Measurements from ENCODE around the gene KMT2D. TPM values are rescaled to one million over a fixed set of nuclear protein-coding genes. Genes with fewer than 3 reads are reported as not detected.

KMT2D gene
- total RNA-seq, 1 donor = 24.6 TPM

- peaks cover 14% of the 10 kb centered on the region for H4K20me1 ChIP-seq (ENCODE audit: insufficient read depth, low read length)
- no peak overlapping the region for H3K27ac ChIP-seq (ENCODE audit: low read depth, low read length)
- no peaks in the 10 kb centered on the region for H3K27me3 ChIP-seq (ENCODE audit: insufficient read depth, low read length)
- no peak overlapping the region for H3K4me2 ChIP-seq (ENCODE audit: insufficient read depth, low read length)
- peaks cover 6% of the 10 kb centered on the region for H3K4me1 ChIP-seq (ENCODE audit: insufficient read depth, low read length)
- H3K79me2 ChIP-seq (ENCODE audit: insufficient read depth, low read length) = peaks cover 35% of the 10 kb centered on the region
- H3K36me3 ChIP-seq (ENCODE audit: insufficient read depth, low read length) = peaks cover 41% of the 10 kb centered on the region
- no peaks in the 10 kb centered on the region for H3K9me3 ChIP-seq (ENCODE audit: low read depth, low read length)
- DNase-seq (ENCODE audit: insufficient read length, low spot score, missing footprints) = no peak
- H2AFZ ChIP-seq (ENCODE audit: low read length) = no peak overlapping the region
- no peak overlapping the region for H3K4me3 ChIP-seq (ENCODE audit: insufficient read depth, low read length)
- TF ChIP-seq CTCF (IDR thresholded peaks at IDR 0.05; ENCODE audit: extremely low read depth, low read depth, low read length) = no peak
Observed at GRCh38 chr12:49012739-49013138, 47.9 kb downstream of the KMT2D start.

Other genes with a start within 250 kb of the KMT2D start
- gene CACNB3, start 242.3 kb downstream of the KMT2D start, total RNA-seq = 10.9 and 15.2 TPM in 2 replicates
- gene DDX23, start 208.6 kb downstream of the KMT2D start, total RNA-seq = 48.6 and 53.6 TPM in 2 replicates
- gene RND1, start 194.9 kb downstream of the KMT2D start, total RNA-seq = 0.29 and 0.36 TPM in 2 replicates
- 24.8 and 31.8 TPM in 2 replicates for gene FKBP11, start 135.3 kb downstream of the KMT2D start, total RNA-seq
- gene ARF3, start 103.3 kb downstream of the KMT2D start, total RNA-seq = 51.9 and 53.9 TPM in 2 replicates
- gene WNT10B, start 89.1 kb downstream of the KMT2D start, total RNA-seq = 0.29 and 0.36 TPM in 2 replicates
- gene WNT1, start 82.5 kb downstream of the KMT2D start, total RNA-seq = not detected in 2 replicates
- gene DDN, start 61.4 kb downstream of the KMT2D start, total RNA-seq = under 0.01 and 0.29 TPM in 2 replicates
- gene PRKAG1, start 42.0 kb downstream of the KMT2D start, total RNA-seq = 81.3 and 89.0 TPM in 2 replicates
- gene RHEBL1, start 9.2 kb upstream of the KMT2D start, total RNA-seq = 0.72 and 0.88 TPM in 2 replicates
- gene DHH, start 34.0 kb upstream of the KMT2D start, total RNA-seq = under 0.01 TPM in 1 of 2 replicates, not detected in the other
- gene LMBR1L, start 50.1 kb upstream of the KMT2D start, total RNA-seq = 57.2 and 60.4 TPM in 2 replicates
- gene TUBA1B, start 70.6 kb upstream of the KMT2D start, total RNA-seq = 578 and 616 TPM in 2 replicates
- 478 and 491 TPM in 2 replicates for gene TUBA1A, start 128.3 kb upstream of the KMT2D start, total RNA-seq
- gene TUBA1C, start 204.3 kb upstream of the KMT2D start, total RNA-seq = 307 and 321 TPM in 2 replicates
- under 0.01 TPM in 1 of 2 replicates, not detected in the other for gene PRPH, start 234.4 kb upstream of the KMT2D start, total RNA-seq